ENCODE data around the gene FAM168A.
"Not testable (repeated sequence)": the region's sequence is repeated elsewhere in the genome, so short reads cannot be mapped to it uniquely, and the experiment has no call there.

FAM168A gene

DNA sequence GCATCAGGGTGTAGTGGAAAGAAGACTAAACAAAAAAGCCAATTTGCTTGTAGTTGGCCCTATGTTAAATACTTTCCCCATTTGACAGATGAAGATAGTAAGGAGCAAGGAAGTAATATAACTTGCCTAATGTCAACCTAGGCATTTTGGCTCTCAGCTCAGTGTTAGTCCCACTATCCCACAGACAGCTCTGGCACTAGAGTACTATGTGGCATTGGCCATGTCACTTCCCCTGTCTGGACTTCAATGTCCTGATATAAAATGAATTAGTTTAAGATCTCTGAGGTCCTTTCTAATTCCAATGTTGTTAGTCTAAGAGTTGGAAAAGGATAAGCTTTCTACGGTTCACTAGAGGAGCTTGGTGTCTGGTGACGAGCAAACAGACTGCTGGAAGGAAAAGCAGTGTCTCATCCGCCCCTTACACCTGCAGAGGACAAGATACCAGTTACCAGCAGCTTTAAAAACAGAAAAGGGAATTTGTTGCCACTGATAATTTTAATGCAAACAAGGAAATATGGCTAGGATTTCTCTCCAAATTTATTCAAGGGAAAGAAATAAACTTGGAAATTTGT is 129.2 kb downstream of the FAM168A start:
- no peak for DNase-seq (ENCODE audit: low read depth in 2 of 2)

DNA sequence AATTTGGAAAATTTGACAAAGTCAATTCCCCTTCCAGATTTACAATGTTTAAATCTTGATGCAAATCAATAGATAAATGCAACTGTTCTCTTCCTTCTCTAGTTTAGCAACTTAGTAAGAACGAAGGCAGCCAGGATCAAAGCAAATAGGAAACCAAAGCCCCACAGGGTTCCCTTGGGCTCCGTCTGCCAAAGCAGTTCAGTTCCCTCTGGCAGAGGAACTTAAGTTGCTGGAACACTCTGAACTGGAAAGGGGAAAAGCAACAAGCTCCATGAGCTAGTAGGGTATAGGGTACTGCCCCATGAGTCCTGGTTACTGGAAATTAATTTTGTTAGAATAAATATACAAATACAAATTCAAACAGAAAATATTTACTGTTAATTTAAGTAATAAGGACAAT is 130.4 kb downstream of the FAM168A start:
- no peak for DNase-seq (ENCODE audit: low read depth in 2 of 2)

GRCh38 chr11:73466643-73467042 is 131.3 kb downstream of the FAM168A start:
- no peak for DNase-seq (ENCODE audit: low read depth in 2 of 2)

DNA sequence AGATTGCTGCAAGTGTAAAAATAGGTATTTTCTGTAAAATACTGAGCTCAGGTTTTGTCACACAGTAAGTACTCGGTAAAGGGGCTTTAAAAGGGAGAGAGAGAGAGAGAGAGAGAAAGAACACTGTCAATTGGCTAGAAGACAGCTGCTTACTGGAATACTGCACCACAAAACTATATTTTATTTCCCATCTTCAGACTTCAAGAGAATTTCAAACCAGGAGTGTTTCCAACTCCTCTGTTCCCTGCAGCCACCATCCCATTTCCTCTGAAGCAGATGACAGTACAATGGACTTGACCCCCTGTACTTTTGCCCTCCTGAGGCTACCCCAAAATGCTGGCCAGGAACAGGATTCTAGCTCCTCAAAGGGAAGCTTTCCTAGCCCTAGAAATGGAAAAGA is 132.0 kb downstream of the FAM168A start:
- no peak for DNase-seq (ENCODE audit: low read depth in 2 of 2)

- no peak for DNase-seq (ENCODE audit: low read depth in 2 of 2)
Observed at GRCh38 chr11:73465023-73465675, 132.8 kb downstream of the FAM168A start.

- no peak for DNase-seq (ENCODE audit: low read depth in 2 of 2)
Observed at GRCh38 chr11:73464347-73464746, 133.6 kb downstream of the FAM168A start.

GRCh38 chr11:73463359-73463758 is 134.6 kb downstream of the FAM168A start:
- no peak for DNase-seq (ENCODE audit: low read depth in 2 of 2)

- no peak for DNase-seq (ENCODE audit: low read depth in 2 of 2)
Observed at GRCh38 chr11:73461964-73462363, 135.9 kb downstream of the FAM168A start.

DNA sequence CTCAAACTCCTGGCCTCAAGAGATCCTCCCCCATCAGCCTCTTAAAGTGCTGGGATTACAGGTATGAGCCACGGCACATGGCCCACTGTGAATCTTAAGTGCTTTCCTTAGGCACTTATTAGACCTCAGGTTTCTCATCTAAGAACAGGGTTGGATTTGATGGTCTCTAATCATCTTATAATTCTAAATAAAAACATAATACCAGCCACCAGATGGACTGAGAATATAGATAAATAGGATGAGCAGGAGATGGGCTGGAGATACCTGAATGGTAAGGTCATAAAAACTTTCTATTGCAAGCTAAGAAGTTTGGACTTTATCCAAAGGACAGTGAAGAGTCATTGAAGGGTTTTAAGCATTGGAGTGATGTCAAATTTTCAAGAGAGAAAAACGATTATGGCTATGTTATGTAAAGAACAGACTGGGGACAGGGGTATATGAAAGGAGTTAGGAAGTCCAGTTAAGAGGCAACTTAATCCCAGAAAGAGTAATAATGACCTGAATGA is 136.5 kb downstream of the FAM168A start:
- DNase-seq (ENCODE audit: low read depth in 2 of 2): no peak

DNA sequence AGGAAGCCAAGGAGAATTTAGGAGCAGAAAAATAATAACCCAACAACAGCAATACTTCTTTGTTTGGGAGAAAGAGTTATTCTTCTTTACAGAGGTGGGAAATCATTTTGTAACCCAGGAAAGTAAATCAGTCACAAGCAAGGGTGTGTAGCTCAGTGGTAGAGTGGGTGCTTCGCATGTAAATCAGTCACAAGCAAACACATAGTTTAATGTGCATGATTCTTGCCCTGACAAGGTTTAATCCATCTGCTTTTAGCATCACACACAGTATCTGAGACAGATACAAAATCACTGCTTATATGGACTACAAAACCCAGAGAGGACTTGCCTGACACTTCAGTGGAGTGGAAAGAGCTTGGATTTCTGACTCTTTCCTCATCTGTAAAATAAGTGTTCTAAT is 139.7 kb downstream of the FAM168A start:
- no peak for DNase-seq (ENCODE audit: low read depth in 2 of 2)

- DNase-seq (ENCODE audit: low read depth in 2 of 2): no peak
Observed at GRCh38 chr11:73454987-73455386, 142.9 kb downstream of the FAM168A start.

DNA sequence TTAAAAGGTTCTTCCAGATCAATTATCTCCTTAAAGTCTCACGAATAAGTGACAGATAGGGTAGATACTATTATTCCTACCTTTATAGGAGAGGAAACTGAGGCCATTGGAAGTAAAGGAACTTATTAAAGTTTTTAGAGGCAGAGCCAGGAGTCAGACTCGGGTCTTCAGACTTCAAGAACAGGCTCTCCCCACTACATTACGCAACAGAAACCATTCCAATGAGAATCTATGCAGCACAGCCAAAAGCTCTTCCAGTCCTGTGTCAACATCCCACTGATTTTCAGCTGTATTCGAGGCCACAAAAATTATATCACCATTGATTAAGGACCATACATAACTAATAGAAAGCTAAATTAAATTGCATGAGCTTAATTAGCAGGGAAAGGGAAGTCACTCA is 144.3 kb downstream of the FAM168A start:
- DNase-seq (ENCODE audit: low read depth in 2 of 2): no peak

GRCh38 chr11:73452726-73453125 is 145.2 kb downstream of the FAM168A start:
- no peak for DNase-seq (ENCODE audit: low read depth in 2 of 2)

- DNase-seq (ENCODE audit: low read depth in 2 of 2): no peak
Observed at GRCh38 chr11:73451896-73452295, 146.0 kb downstream of the FAM168A start.

DNA sequence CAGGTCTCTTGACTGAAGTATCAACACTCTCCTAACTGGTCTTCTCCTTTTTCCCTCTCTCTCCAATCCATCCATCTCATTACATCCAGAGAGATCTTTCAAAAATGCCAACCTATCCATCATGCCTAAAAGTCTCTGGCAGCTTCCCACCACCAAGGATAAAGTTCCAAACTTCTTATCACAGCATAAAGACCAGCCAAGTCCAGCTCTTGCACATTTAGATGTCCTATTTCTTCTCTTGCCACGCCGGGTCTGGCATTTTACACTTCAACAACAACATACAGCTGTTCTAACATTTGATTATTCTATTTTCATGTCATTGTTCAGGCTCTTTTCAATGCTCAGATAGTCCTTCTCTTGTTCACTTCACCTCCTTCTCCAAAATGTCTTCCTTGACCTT is 151.1 kb downstream of the FAM168A start:
- no peak for DNase-seq (ENCODE audit: low read depth in 2 of 2)

DNA sequence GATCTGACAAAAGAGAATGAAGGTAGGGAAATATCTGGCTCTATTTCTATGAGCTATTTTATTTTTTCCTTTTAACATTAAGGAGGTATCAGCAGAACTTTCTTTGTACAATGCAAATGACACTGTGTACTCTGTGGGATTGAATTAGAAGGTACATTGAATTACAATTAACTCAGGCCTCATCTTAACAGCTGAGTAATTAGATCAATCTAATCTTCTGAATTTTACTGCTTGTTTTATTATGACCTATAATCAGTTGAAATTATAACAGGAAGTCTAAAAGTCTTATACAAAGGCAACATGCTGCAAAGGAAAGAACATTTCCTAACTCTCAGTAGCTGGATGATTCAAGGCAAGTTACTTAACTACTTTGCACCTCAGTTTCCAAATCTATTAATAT is 151.9 kb downstream of the FAM168A start:
- DNase-seq (ENCODE audit: low read depth in 2 of 2): no peak

GRCh38 chr11:73439002-73439843 is 158.7 kb downstream of the FAM168A start:
- DNase-seq (ENCODE audit: low read depth in 2 of 2): no peak

GRCh38 chr11:73436859-73437258 is 161.1 kb downstream of the FAM168A start:
- not testable (repeated sequence) for DNase-seq (ENCODE audit: low read depth in 2 of 2)

- no peak for DNase-seq (ENCODE audit: low read depth in 2 of 2)
Observed at GRCh38 chr11:73431396-73431795, 166.5 kb downstream of the FAM168A start.

GRCh38 chr11:73430326-73430725 is 167.6 kb downstream of the FAM168A start:
- DNase-seq (ENCODE audit: low read depth in 2 of 2): no peak

DNA sequence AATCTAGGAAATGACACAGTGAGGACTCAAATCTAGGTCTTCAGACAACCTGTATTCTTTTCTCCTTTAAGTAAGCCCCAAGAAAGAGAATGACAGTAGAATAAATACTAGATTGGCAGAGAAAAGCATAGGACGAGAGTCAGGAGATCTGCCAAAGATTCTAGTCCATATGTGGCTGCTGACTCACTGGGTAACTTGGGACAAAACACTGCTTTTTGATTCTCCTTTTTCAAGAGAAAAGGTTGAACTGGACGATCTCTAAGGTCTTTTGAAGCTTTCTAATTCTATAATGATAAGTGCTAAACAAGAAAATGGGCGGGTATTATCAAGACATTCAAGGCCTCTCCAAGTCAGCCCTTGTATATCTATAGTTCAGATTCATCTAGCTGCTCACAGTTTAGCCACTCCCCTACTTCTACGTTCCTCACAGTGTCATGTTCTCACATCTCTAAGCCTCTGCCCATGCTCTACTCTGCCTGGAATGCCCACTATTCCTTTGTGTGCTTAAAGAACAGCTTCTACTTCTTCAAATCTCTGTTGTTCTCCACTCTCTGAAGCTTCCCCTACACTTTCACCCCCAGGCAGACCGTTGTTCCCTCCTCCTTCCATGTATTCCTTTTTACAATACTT is 168.7 kb downstream of the FAM168A start:
- no peak for DNase-seq (ENCODE audit: low read depth in 2 of 2)

- no peak for DNase-seq (ENCODE audit: low read depth in 2 of 2)
Observed at GRCh38 chr11:73428699-73429098, 169.2 kb downstream of the FAM168A start.
